Stimulated activated CD4-positive, alpha-beta T cell treated with anti-CD3 and anti-CD28 coated beads, Interleukin-12 subunit alpha, Interleukin-12 subunit beta, amount 100 ng/mL, for 24 hours (primary cell): ENCODE data around the gene ARHGAP18.

Source experiments
- DNase-seq, 2 experiments: peaks; one replicate each; pipeline ENCODE4 v3.0.0-alpha.2; 2020; ENCODE audit warnings: low read depth in 2 of 2

ARHGAP18 gene

GRCh38 chr6:129709769-129710449, at the start of gene ARHGAP18:
TSS of gene ARHGAP18 (minus strand) at chr6:129710177. CDS start at chr6:129710136, 41 bp downstream.
- DNase-seq = peak; percentile 54 to 74

GRCh38 chr6:129755787-129756186, 45.8 kb upstream of the ARHGAP18 start:
- no peak for DNase-seq

GRCh38 chr6:129754750-129755149, 44.8 kb upstream of the ARHGAP18 start:
- no peak for DNase-seq

- no peak for DNase-seq
These were observed 43.4 kb upstream of the ARHGAP18 start for GRCh38 chr6:129753422-129753821.

GRCh38 chr6:129751384-129751783, 41.4 kb upstream of the ARHGAP18 start:
- no peak for DNase-seq

- no peak for DNase-seq
These were observed 40.4 kb upstream of the ARHGAP18 start for GRCh38 chr6:129750360-129750759.

GRCh38 chr6:129749749-129750120, 39.8 kb upstream of the ARHGAP18 start:
- no peak for DNase-seq

- DNase-seq = no peak
These were observed 39.1 kb upstream of the ARHGAP18 start for GRCh38 chr6:129748901-129749748.

- peak; percentile 26 to 45 for DNase-seq
These were observed 38.4 kb upstream of the ARHGAP18 start for GRCh38 chr6:129748212-129748900.

GRCh38 chr6:129747588-129748112, 37.7 kb upstream of the ARHGAP18 start:
- no peak for DNase-seq

GRCh38 chr6:129744880-129745237, 34.9 kb upstream of the ARHGAP18 start:
- DNase-seq = no peak

- no peak for DNase-seq
These were observed 34.4 kb upstream of the ARHGAP18 start for GRCh38 chr6:129744201-129744879.

GRCh38 chr6:129740013-129740412, 30.0 kb upstream of the ARHGAP18 start:
- DNase-seq = no peak

- no peak for DNase-seq
These were observed 26.1 kb upstream of the ARHGAP18 start for GRCh38 chr6:129736105-129736504.

- no peak for DNase-seq
These were observed 23.3 kb upstream of the ARHGAP18 start for GRCh38 chr6:129733290-129733689.

GRCh38 chr6:129732542-129732941, 22.6 kb upstream of the ARHGAP18 start:
- no peak for DNase-seq

- no peak for DNase-seq
These were observed 22.1 kb upstream of the ARHGAP18 start for GRCh38 chr6:129732034-129732433.

GRCh38 chr6:129731428-129731827, 21.5 kb upstream of the ARHGAP18 start:
- no peak for DNase-seq

GRCh38 chr6:129730477-129731165, 20.6 kb upstream of the ARHGAP18 start:
- no peak for DNase-seq

- no peak for DNase-seq
These were observed 16.7 kb upstream of the ARHGAP18 start for GRCh38 chr6:129726650-129727049.

GRCh38 chr6:129725341-129725740, 15.4 kb upstream of the ARHGAP18 start:
- no peak for DNase-seq
